Activated CD4-positive, alpha-beta T cell treated with anti-CD3 and anti-CD28 coated beads, Interleukin-2, amount 10 ng/mL, durations not matched to agents 7 days and 5 days (primary cell): ENCODE measurements around the gene PGS1. TPM values are rescaled to one million over a fixed set of nuclear protein-coding genes. Genes with fewer than 3 reads are reported as not detected.

ENCODE experiments used
- CTCF ChIA-PET: fragments of 350-600 bp; sonication (Branson Sonifier 250); formaldehyde crosslinking; loops from one replicate; lab custom pipeline; 2021; ENCODE audit warnings: antibody characterized with exemption; lab: Charles Lee
- POLR2A ChIA-PET: fragments of 350-600 bp; sonication (Branson Sonifier 250); formaldehyde crosslinking; loops from one replicate; lab custom pipeline; 2021; ENCODE audit warnings: antibody characterized with exemption; lab: Charles Lee
- DNase-seq: peaks from one replicate; pipeline ENCODE4 v3.0.0-alpha.2; 2020
- H3K27ac Mint-ChIP-seq: one replicate; pipeline ENCODE4 v1.8.0; 2021; ENCODE audit warnings: mild to moderate bottlenecking, moderate library complexity, mixed read lengths
- H3K27me3 Mint-ChIP-seq: one replicate; pipeline ENCODE4 v1.8.0; 2021; ENCODE audit warnings: mixed read lengths
- H3K36me3 Mint-ChIP-seq: one replicate; pipeline ENCODE4 v1.8.0; 2021; ENCODE audit warnings: low read depth, mixed read lengths
- H3K4me1 Mint-ChIP-seq: one replicate; pipeline ENCODE4 v1.8.0; 2021; ENCODE audit warnings: mixed read lengths
- H3K4me3 Mint-ChIP-seq: one replicate; pipeline ENCODE4 v1.8.0; 2021; ENCODE audit warnings: mild to moderate bottlenecking, moderate library complexity, mixed read lengths
- H3K9me3 Mint-ChIP-seq: one replicate; pipeline ENCODE4 v1.8.0; 2021; ENCODE audit warnings: mixed read lengths
- total RNA-seq, 2 experiments: library from RNA; stranded (reverse); gene quantifications; one replicate each; pipeline ENCODE4 v1.2.3, GENCODE V29; 2021

Gene PGS1
- total RNA-seq, 2 experiments from 2014 or later: 71.1 to 78.3 TPM

- Mint-ChIP-seq H3K36me3 (peaks cover 40% of the 10 kb centered on the region), H3K9me3 (no peaks in the 10 kb centered on the region), H3K27ac (peak overlapping the region; percentile 83), H3K27me3 (no peaks in the 10 kb centered on the region), H3K4me3 (peak overlapping the region; percentile 97), H3K4me1 (peaks cover 77% of the 10 kb centered on the region)
- CTCF ChIA-PET: interaction anchor here (0.8 to 5.2 kb wide), 8 partner anchors 11 to 106 kb away, joined by 3 to 26 read pairs (median 5); no protein-coding TSS in a partner anchor
- peak; percentile 59 for DNase-seq
- POLR2A ChIA-PET: interaction anchor here (0.6 to 0.7 kb wide), 3 partner anchors 9 to 920 kb away, joined by 3 to 5 read pairs (median 4); no protein-coding TSS in a partner anchor
Measured at GRCh38 chr17:78381601-78382232, 3.3 kb downstream of the PGS1 start.

DNA sequence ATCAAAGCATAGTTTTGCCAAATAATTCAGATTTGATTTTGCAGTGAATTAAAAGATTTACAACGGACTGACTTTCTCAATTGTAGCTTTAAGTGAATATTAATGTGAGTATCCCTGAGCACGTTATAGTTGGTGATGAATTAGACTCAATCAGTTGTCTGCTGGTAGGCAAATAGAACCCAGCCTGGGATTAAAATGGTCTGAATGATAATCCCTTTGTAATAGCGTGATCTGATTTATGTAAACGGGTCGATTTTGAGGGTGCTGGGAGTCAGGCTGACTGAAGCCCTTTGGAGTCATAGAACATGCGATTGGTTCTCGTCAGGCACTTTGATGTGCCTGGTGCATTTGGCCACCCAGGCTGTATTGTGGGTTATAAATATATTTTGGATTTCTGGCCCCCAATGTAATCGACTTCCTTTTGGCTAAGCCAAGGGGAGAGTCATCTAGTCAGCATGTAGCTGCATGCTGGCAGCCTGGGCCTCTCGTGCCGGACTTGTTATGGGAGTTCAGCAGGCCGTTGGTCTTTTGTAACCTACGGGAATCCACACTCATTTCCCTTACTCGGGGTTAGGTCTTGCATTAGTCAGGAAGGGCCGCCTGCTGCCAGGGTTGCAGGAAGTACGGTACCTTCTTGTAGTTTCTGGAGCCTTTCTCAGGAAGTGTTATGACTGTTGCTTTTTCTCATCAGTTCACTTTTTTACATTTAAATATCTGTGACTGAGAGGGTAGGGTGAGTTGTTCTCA is 5.4 kb downstream of the PGS1 start:
- H3K27ac Mint-ChIP-seq: peak overlapping the region; percentile 93
- H3K36me3 Mint-ChIP-seq: peaks cover 45% of the 10 kb centered on the region
- H3K4me3 Mint-ChIP-seq: peak overlapping the region; percentile 65
- peaks cover 90% of the 10 kb centered on the region for H3K4me1 Mint-ChIP-seq
- ChIA-PET POLR2A (no interaction called here), CTCF (interaction anchor here (0.9 to 3.8 kb wide), 6 partner anchors 9 to 132 kb away, joined by 3 to 17 read pairs (median 4); no protein-coding TSS in a partner anchor)
- DNase-seq: peak; percentile 41
- H3K27me3 Mint-ChIP-seq: no peaks in the 10 kb centered on the region
- H3K9me3 Mint-ChIP-seq: no peaks in the 10 kb centered on the region

DNA sequence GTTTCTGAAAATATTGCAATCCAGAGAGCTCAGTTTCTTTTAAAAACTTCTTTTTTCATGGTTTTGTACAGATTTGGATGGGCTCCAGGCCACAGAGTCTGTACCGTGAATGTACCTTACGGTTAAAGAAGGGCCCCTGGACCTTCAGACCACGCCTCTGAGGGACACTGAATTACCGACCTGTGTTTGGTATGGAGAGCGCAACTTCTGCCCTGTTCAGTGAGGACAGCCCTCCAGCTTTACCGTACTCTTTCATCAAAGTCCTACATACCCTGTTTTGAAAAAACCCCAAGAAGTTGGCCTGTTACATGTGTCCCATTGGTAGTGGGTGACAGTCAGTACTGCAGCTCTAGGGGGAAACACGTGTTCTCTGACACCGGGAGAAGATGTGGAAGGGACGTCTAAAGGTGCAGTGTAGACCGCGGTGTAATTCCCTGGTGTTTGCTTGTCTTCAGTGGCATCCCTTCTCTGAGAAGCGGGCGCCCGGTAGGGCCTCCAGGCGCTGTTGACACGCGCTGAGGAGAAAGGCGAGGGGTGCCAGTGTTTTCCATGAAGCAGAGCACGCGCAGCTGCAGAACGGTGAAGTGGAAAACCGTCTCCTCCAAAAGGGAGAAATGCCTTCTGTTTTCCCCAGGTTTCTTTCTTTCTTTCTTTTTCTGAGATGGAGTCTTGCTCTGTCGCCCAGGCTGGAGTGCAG is 6.2 kb downstream of the PGS1 start:
- DNase-seq: no peak
- peaks cover 41% of the 10 kb centered on the region for H3K36me3 Mint-ChIP-seq

DNA sequence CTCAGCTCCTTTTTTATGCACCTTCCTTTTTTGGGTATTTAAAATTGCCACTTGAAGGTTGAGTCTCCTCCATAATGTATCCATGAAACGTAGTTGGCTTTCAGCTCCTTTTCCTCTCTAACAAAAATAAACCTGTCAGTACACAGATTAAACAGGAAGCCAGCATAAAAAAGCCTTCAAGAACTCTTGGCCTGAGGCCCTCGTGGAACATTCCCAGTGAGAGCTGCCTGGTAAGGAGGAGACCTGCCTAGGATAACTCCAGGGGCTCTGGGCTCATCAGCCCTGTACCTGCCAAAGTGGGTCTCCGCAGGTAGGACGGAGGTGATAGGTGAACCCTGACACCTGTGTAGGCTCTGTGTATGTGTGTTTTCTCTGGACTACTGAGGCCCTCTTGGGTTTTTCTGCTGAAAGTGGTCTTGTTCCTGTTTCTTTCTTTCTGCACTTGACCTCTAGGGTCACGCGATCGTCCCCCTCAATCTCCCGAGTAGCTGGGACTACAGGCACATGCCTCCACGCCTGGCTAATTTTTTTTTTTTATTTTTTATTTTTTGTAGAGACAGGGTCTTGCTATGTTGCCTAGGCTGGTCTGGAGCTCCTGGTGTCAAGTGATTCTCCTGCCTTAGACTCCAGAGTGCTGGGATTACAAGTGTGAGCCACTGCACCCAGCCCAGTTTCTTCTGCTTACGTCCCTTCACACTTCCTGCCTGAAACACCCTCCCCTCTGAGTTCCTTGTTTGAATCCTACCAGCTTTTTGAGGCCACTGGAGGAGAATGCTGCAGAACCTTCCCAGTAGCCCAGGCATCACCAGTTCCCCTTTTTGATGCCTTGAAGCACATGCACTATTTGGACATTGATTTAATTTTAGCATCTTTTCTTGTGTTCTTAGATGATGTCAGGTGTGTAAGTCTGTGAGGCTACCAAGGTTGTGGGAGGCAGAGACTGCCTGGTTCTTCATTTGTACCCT is 9.8 kb downstream of the PGS1 start:
- POLR2A ChIA-PET: interaction anchor here (0.6 to 0.7 kb wide), 3 partner anchors 10 to 278 kb away, joined by 3 to 7 read pairs (median 6); partner anchors contain the start of gene PGS1
- H3K4me1 Mint-ChIP-seq: peaks cover 77% of the 10 kb centered on the region
- CTCF ChIA-PET: interaction anchor here (0.6 to 1.5 kb wide), 3 partner anchors 22 to 272 kb away, joined by 3 to 5 read pairs (median 4); no protein-coding TSS in a partner anchor
- H3K27ac Mint-ChIP-seq: peak overlapping the region; percentile 92
- H3K27me3 Mint-ChIP-seq: no peaks in the 10 kb centered on the region
- no peaks in the 10 kb centered on the region for H3K9me3 Mint-ChIP-seq
- no peak for DNase-seq
- peaks cover 28% of the 10 kb centered on the region for H3K36me3 Mint-ChIP-seq
- H3K4me3 Mint-ChIP-seq: peak overlapping the region; percentile 8

More for the DNA sequence above, 6.2 kb downstream of the PGS1 start:
- ChIA-PET CTCF (interaction anchor here (0.9 to 1.8 kb wide), 6 partner anchors 10 to 133 kb away, joined by 3 to 6 read pairs (median 4); no protein-coding TSS in a partner anchor), POLR2A (interaction anchor here (0.9 kb wide), 1 partner anchor 1836 kb away, joined by 3 read pairs; the partner anchor contains the start of genes SGSH and SLC26A11)
- peak overlapping the region; percentile 93 for H3K27ac Mint-ChIP-seq
- no peaks in the 10 kb centered on the region for H3K9me3 Mint-ChIP-seq
- peak overlapping the region; percentile 65 for H3K4me3 Mint-ChIP-seq
- H3K27me3 Mint-ChIP-seq: no peaks in the 10 kb centered on the region
- peaks cover 90% of the 10 kb centered on the region for H3K4me1 Mint-ChIP-seq

DNA sequence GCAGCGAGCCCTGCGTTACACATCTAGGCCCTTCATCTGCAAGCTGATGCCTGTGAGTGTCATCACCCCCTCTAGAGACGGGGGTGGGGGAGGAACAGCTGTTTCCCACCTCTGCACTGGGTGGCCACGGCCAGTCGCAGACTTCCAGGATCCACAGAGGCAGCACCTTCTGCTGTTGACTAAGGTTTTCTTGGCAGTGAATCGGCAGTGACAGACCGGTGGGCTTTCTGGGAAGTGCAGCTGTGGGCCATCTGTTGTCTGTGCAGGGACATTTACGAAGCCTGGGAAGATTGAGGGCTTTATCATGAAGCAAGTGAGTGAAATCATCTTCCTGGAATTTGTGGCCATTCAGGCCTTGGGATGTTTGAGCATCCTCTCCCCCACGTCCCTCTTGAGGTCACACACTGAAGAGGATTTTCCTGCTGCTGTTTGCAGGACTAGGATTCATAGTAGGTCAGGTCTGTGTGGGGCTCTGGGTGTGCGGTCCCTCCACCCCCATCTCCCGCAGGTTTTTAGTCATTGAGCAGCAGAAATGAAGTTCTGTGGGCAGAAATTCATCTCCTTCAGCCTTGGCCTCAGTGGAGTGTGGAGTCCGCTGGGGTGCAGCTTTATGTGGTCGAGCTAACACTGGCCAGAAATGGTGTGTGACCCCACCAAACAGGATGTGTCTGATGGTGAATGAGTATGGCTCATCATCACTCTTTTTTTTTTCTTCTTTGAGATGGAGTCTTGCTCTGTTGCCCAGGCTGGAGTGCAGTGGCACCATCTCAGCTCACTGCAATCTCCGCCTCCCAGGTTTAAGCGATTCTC is 12.0 kb downstream of the PGS1 start:
- no peak overlapping the region for H3K4me3 Mint-ChIP-seq
- peaks cover 59% of the 10 kb centered on the region for H3K4me1 Mint-ChIP-seq
- peak overlapping the region; percentile 5 for H3K27ac Mint-ChIP-seq
- H3K27me3 Mint-ChIP-seq: no peaks in the 10 kb centered on the region
- ChIA-PET POLR2A (no interaction called here), CTCF (interaction anchor here (0.6 to 3.8 kb wide), 5 partner anchors 8 to 451 kb away, joined by 3 to 13 read pairs (median 5); no protein-coding TSS in a partner anchor)
- DNase-seq: no peak
- H3K9me3 Mint-ChIP-seq: no peaks in the 10 kb centered on the region
- peaks cover 34% of the 10 kb centered on the region for H3K36me3 Mint-ChIP-seq

DNA sequence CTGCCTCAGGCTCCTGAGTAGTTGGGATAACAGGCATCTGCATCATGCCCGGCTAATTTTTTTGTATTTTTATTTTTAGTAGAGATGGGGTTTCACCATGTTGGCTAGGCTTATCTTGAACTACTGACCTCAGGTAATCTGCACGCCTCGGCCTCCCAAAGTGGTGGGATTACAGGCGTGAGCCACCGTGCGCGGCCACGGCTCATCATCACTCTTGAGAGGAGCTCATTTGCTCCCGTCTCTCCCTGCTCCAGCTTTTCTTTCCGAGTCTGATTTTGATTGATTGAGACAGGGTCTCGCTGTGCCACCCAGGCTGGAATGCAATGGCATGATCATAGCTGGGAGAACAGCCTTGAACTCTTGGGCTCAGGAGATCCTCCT is 12.6 kb downstream of the PGS1 start:
- Mint-ChIP-seq H3K27me3 (no peaks in the 10 kb centered on the region), H3K9me3 (no peaks in the 10 kb centered on the region), H3K4me3 (no peak overlapping the region), H3K27ac (no peak overlapping the region), H3K36me3 (peaks cover 33% of the 10 kb centered on the region), H3K4me1 (peaks cover 53% of the 10 kb centered on the region)
- POLR2A ChIA-PET: no interaction called here
- no peak for DNase-seq
- CTCF ChIA-PET: interaction anchor here (0.5 to 3.8 kb wide), 7 partner anchors 8 to 770 kb away, joined by 3 to 13 read pairs (median 4); no protein-coding TSS in a partner anchor

- H3K27me3 Mint-ChIP-seq: no peaks in the 10 kb centered on the region
- no peaks in the 10 kb centered on the region for H3K9me3 Mint-ChIP-seq
- no peak overlapping the region for H3K4me3 Mint-ChIP-seq
- ChIA-PET POLR2A (no interaction called here), CTCF (interaction anchor here (0.5 to 3.8 kb wide), 9 partner anchors 9 to 769 kb away, joined by 3 to 13 read pairs (median 4); no protein-coding TSS in a partner anchor)
- peaks cover 37% of the 10 kb centered on the region for H3K36me3 Mint-ChIP-seq
- peaks cover 45% of the 10 kb centered on the region for H3K4me1 Mint-ChIP-seq
- H3K27ac Mint-ChIP-seq: no peak overlapping the region
- no peak for DNase-seq
Measured at GRCh38 chr17:78391843-78392242, 13.4 kb downstream of the PGS1 start.

- Mint-ChIP-seq H3K4me3 (no peak overlapping the region), H3K36me3 (peaks cover 41% of the 10 kb centered on the region), H3K4me1 (peaks cover 43% of the 10 kb centered on the region), H3K27me3 (no peaks in the 10 kb centered on the region), H3K27ac (no peak overlapping the region), H3K9me3 (no peaks in the 10 kb centered on the region)
- ChIA-PET POLR2A (no interaction called here), CTCF (interaction anchor here (1.2 to 3.8 kb wide), 7 partner anchors 9 to 41 kb away, joined by 3 to 13 read pairs (median 8); no protein-coding TSS in a partner anchor)
- no peak for DNase-seq
Measured at GRCh38 chr17:78392295-78392694, 13.8 kb downstream of the PGS1 start.

DNA sequence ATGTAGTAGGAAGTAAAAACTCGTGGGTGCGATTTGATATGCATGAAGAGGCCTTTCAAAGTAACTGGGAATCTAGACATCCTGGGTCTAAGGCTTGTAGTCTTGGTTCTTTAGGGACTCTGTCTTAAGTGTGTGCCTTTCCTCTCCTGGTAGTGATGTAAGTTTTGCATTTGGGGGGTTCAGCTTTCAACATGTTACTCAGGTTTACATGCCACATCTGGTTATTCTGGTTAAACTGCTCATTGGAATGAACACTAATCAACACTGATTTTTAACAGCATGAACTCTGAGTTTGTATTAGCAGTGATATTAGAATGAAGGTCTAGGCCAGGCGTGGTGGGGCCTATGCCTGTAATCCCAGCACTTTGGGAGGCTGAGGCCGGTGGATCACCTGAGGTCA is 15.1 kb downstream of the PGS1 start:
- DNase-seq: no peak
- peaks cover 45% of the 10 kb centered on the region for H3K36me3 Mint-ChIP-seq
- ChIA-PET POLR2A (no interaction called here), CTCF (interaction anchor here (1.5 to 1.8 kb wide), 2 partner anchors 10 to 14 kb away, joined by 8 to 9 read pairs; no protein-coding TSS in a partner anchor)
- H3K27ac Mint-ChIP-seq: no peak overlapping the region
- no peak overlapping the region for H3K4me3 Mint-ChIP-seq
- no peaks in the 10 kb centered on the region for H3K27me3 Mint-ChIP-seq
- no peaks in the 10 kb centered on the region for H3K9me3 Mint-ChIP-seq
- peaks cover 33% of the 10 kb centered on the region for H3K4me1 Mint-ChIP-seq

- Mint-ChIP-seq H3K36me3 (peaks cover 49% of the 10 kb centered on the region), H3K4me3 (no peak overlapping the region), H3K27me3 (no peaks in the 10 kb centered on the region), H3K9me3 (no peaks in the 10 kb centered on the region), H3K27ac (peak overlapping the region; percentile 25), H3K4me1 (peaks cover 27% of the 10 kb centered on the region)
- POLR2A ChIA-PET: no interaction called here
- CTCF ChIA-PET: no interaction called here
- DNase-seq: no peak
Measured at GRCh38 chr17:78394209-78394608, 15.8 kb downstream of the PGS1 start.

- ChIA-PET POLR2A (interaction anchor here (0.6 kb wide), 1 partner anchor 10 kb away, joined by 3 read pairs; no protein-coding TSS in a partner anchor), CTCF (no interaction called here)
- Mint-ChIP-seq H3K9me3 (no peaks in the 10 kb centered on the region), H3K27ac (no peak overlapping the region), H3K4me1 (peaks cover 19% of the 10 kb centered on the region), H3K27me3 (no peaks in the 10 kb centered on the region), H3K4me3 (no peak overlapping the region), H3K36me3 (peaks cover 58% of the 10 kb centered on the region)
- no peak for DNase-seq
Measured at GRCh38 chr17:78395155-78395554, 16.7 kb downstream of the PGS1 start.
